OCI-LY7 (cell line): ENCODE data around the gene CAB39. TPM values are rescaled to one million over a fixed set of nuclear protein-coding genes. Genes with fewer than 3 reads are reported as not detected.

ENCODE experiments used
- BruUV-seq: library from RNA; stranded (reverse); fragments of 400-500 nt; replicated peaks from 2 replicates; lab custom pipeline; 2021; lab: Mats Ljungman, UMichigan
- CTCF ChIA-PET: fragments of 300-600 bp; sonication (Branson Sonifier 250); formaldehyde crosslinking; loops from one replicate; lab custom pipeline; 2022; ENCODE audit warnings: antibody characterized with exemption; ENCODE audit not compliant: unreplicated experiment; lab: Charles Lee
- POLR2A ChIA-PET: fragments of 300-600 bp; sonication (Branson Sonifier 250); formaldehyde crosslinking; loops from one replicate; lab custom pipeline; 2022; ENCODE audit warnings: antibody characterized with exemption; lab: Charles Lee
- DNase-seq: peaks from one replicate; pipeline ENCODE4 v3.0.0-alpha.2; 2015; ENCODE audit warnings: low spot score
- H2AFZ ChIP-seq: fragments of 200-600 bp; sonication (generic), shearing (Covaris generic); 2 replicates; pipeline ENCODE4 v1.6.1; 2014; ENCODE audit warnings: mild to moderate bottlenecking, antibody characterized with exemption, low read length, moderate library complexity
- H3K27ac ChIP-seq: fragments of 200-600 bp; sonication (generic); 2 replicates; pipeline ENCODE4 v1.5.1; 2014; ENCODE audit warnings: mixed run types, low read depth, mild to moderate bottlenecking, moderate library complexity, low read length, inconsistent platforms; ENCODE audit not compliant: poor library complexity, severe bottlenecking
- H3K36me3 ChIP-seq: fragments of 200-600 bp; sonication (generic); 2 replicates; pipeline ENCODE4 v1.6.1; 2014; ENCODE audit warnings: mild to moderate bottlenecking, antibody characterized with exemption, low read length, moderate library complexity, mixed read lengths; ENCODE audit not compliant: insufficient read depth
- H3K4me1 ChIP-seq: fragments of 200-600 bp; sonication (generic); 2 replicates; pipeline ENCODE4 v1.5.1; 2014; ENCODE audit warnings: mild to moderate bottlenecking, low read length; ENCODE audit not compliant: insufficient read depth, poor library complexity, severe bottlenecking
- H3K4me2 ChIP-seq: fragments of 200-600 bp; sonication (generic); 2 replicates; pipeline ENCODE4 v1.6.1; 2014; ENCODE audit warnings: mild to moderate bottlenecking, low read length
- H3K4me3 ChIP-seq: fragments of 200-600 bp; sonication (generic); 2 replicates; pipeline ENCODE4 v1.5.1; 2014; ENCODE audit warnings: mild to moderate bottlenecking, low read depth, low read length; ENCODE audit not compliant: poor library complexity, severe bottlenecking
- H3K79me2 ChIP-seq: fragments of 200-600 bp; sonication (generic); 2 replicates; pipeline ENCODE4 v1.6.1; 2016; ENCODE audit warnings: low read depth, mild to moderate bottlenecking, low read length, moderate library complexity, mixed read lengths; ENCODE audit not compliant: insufficient read depth
- H3K9me2 ChIP-seq: fragments of 200-600 bp; sonication (generic); 2 replicates; pipeline ENCODE4 v1.6.1; 2016; ENCODE audit warnings: mild to moderate bottlenecking, low read length, mixed read lengths; ENCODE audit not compliant: insufficient read depth
- H3K9me3 ChIP-seq: fragments of 200-600 bp; sonication (generic); 2 replicates; pipeline ENCODE4 v1.6.1; 2014; ENCODE audit warnings: mild to moderate bottlenecking, mixed run types, low read length, mixed read lengths
- H4K20me1 ChIP-seq: fragments of 200-600 bp; sonication (generic); 2 replicates; pipeline ENCODE4 v1.6.1; 2014; ENCODE audit warnings: mild to moderate bottlenecking, antibody characterized with exemption, low read length, moderate library complexity, mixed read lengths; ENCODE audit not compliant: insufficient read depth
- EZH2phosphoT487 ChIP-seq: fragments of 200-600 bp; sonication (generic); IDR thresholded peaks from 2 replicates; pipeline ENCODE4 v1.6.1; 2018; ENCODE audit warnings: low read depth, borderline replicate concordance, mild to moderate bottlenecking, mixed run types, antibody characterized with exemption, low read length, moderate library complexity, mixed read lengths
- intact Hi-C: fragments of 100-400 bp; cut with micrococcal nuclease; formaldehyde crosslinking; loops from one replicate; pipeline ENCODE4 v1.10.0; 2022; ENCODE audit not compliant: unreplicated experiment
- total RNA-seq, 2 experiments: library from RNA; depleted of rRNA in 1 of 2; stranded (reverse); fragments of >200 nt in 1 of 2; shearing (Covaris generic) in 1 of 2; gene quantifications; 2 replicates each; pipeline ENCODE4 v1.2.3, GENCODE V29; 2014 to 2022
- TF ChIP-seq, protein P1 (sequence below): fragments of 200-600 bp; sonication (generic); conservative IDR thresholded peaks from 2 replicates; pipeline ENCODE4 v1.5.1; 2014; ENCODE audit warnings: mild to moderate bottlenecking, antibody characterized with exemption, low read length, moderate library complexity, mixed read lengths

The CAB39 gene
- total RNA-seq, 2 experiments from 2014 or later, result 39.3 to 53.4 TPM

GRCh38 chr2:230738924-230739323 is 26.3 kb downstream of the CAB39 start:
- Histone ChIP-seq H3K36me3 (peaks cover 20% of the 10 kb centered on the region), H3K27ac (no peak overlapping the region), H3K9me2 (no peaks in the 10 kb centered on the region), H3K4me2 (no peak overlapping the region), H2AFZ (no peak overlapping the region), H3K79me2 (peaks cover 62% of the 10 kb centered on the region), H3K9me3 (no peaks in the 10 kb centered on the region), H3K4me1 (peaks cover 42% of the 10 kb centered on the region), H4K20me1 (0 out of 2 replicates have a peak, but pooled peaks cover 8% of the 10 kb centered on the region), H3K4me3 (no peak overlapping the region)
- DNase-seq, result no peak
- ChIA-PET CTCF (no interaction called here), POLR2A (interaction anchor here (4.2 kb wide), 1 partner anchor 24 kb away, joined by 12 read pairs; no protein-coding TSS in a partner anchor)
- no TSS peak for BruUV-seq
- intact Hi-C loops, result no loop called here
- TF ChIP-seq EZH2phosphoT487, result no peak
- TF ChIP-seq, protein P1, sequence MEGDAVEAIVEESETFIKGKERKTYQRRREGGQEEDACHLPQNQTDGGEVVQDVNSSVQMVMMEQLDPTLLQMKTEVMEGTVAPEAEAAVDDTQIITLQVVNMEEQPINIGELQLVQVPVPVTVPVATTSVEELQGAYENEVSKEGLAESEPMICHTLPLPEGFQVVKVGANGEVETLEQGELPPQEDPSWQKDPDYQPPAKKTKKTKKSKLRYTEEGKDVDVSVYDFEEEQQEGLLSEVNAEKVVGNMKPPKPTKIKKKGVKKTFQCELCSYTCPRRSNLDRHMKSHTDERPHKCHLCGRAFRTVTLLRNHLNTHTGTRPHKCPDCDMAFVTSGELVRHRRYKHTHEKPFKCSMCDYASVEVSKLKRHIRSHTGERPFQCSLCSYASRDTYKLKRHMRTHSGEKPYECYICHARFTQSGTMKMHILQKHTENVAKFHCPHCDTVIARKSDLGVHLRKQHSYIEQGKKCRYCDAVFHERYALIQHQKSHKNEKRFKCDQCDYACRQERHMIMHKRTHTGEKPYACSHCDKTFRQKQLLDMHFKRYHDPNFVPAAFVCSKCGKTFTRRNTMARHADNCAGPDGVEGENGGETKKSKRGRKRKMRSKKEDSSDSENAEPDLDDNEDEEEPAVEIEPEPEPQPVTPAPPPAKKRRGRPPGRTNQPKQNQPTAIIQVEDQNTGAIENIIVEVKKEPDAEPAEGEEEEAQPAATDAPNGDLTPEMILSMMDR, result no peak

- BruUV-seq, result no TSS peak
- intact Hi-C loops, result no loop called here
- no peak for TF ChIP-seq EZH2phosphoT487
- TF ChIP-seq, protein P1, result no peak
- H3K27ac ChIP-seq, result no peak overlapping the region
- CTCF ChIA-PET, result no interaction called here
- H4K20me1 ChIP-seq, result 0 out of 2 replicates have a peak, but pooled peaks cover 8% of the 10 kb centered on the region
- no peaks in the 10 kb centered on the region for H3K9me3 ChIP-seq
- peaks cover 24% of the 10 kb centered on the region for H3K36me3 ChIP-seq
- peaks cover 57% of the 10 kb centered on the region for H3K79me2 ChIP-seq
- H3K9me2 ChIP-seq, result no peaks in the 10 kb centered on the region
- peaks cover 39% of the 10 kb centered on the region for H3K4me1 ChIP-seq
- POLR2A ChIA-PET, result interaction anchor here (1.2 to 4.2 kb wide), 3 partner anchors 10 to 25 kb away, joined by 4 to 12 read pairs (median 6); no protein-coding TSS in a partner anchor
- no peak for DNase-seq
- no peak overlapping the region for H2AFZ ChIP-seq
- no peak overlapping the region for H3K4me3 ChIP-seq
- no peak overlapping the region for H3K4me2 ChIP-seq
Measured at GRCh38 chr2:230739961-230740360, 27.3 kb downstream of the CAB39 start.

DNA sequence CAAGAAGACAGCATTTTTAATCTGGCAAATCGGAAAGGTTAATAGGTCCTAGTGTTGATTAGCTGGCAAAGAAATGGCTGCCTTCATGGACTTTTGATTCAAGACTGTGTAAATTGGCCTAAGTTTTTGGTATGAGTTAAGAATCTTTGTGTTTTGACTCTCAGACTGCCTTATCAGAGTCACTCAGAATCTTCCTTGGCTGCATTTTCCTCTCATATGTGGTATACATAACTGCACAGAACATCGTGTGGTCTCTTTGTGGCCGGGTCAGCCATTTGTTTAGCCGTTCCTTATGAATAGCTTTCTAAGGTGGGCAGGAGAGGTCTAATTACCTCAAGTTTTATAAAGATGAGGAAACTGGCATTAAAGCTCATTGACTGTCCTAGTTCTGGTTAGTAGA is 30.1 kb downstream of the CAB39 start:
- ChIA-PET POLR2A (interaction anchor here (0.7 to 1.8 kb wide), 3 partner anchors 9 to 967 kb away, joined by 3 to 7 read pairs (median 3); no protein-coding TSS in a partner anchor), CTCF (no interaction called here)
- intact Hi-C loops, result no loop called here
- BruUV-seq, result no TSS peak
- no peak for TF ChIP-seq EZH2phosphoT487
- TF ChIP-seq, protein P1, result no peak
- DNase-seq, result no peak
- Histone ChIP-seq H2AFZ (no peak overlapping the region), H3K4me1 (peaks cover 14% of the 10 kb centered on the region), H3K4me2 (no peak overlapping the region), H3K9me3 (no peaks in the 10 kb centered on the region), H3K27ac (no peak overlapping the region), H3K36me3 (peaks cover 36% of the 10 kb centered on the region), H3K9me2 (no peaks in the 10 kb centered on the region), H3K4me3 (no peak overlapping the region), H3K79me2 (peaks cover 40% of the 10 kb centered on the region), H4K20me1 (no peaks in the 10 kb centered on the region)
